CD4-positive, alpha-beta T cell treated with Interleukin-1 beta for 1 hour (primary cell): ENCODE measurements around the gene TM2D3.
A peak's percentile ranks its signal among the peaks of the same experiment; 100 is the strongest.

Source experiments
- DNase-seq, 2 donors: peaks; one replicate each; pipeline ENCODE4 v3.0.0-alpha.2; 2020 to 2022

The TM2D3 gene, protein sequence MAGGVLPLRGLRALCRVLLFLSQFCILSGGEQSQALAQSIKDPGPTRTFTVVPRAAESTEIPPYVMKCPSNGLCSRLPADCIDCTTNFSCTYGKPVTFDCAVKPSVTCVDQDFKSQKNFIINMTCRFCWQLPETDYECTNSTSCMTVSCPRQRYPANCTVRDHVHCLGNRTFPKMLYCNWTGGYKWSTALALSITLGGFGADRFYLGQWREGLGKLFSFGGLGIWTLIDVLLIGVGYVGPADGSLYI

DNA sequence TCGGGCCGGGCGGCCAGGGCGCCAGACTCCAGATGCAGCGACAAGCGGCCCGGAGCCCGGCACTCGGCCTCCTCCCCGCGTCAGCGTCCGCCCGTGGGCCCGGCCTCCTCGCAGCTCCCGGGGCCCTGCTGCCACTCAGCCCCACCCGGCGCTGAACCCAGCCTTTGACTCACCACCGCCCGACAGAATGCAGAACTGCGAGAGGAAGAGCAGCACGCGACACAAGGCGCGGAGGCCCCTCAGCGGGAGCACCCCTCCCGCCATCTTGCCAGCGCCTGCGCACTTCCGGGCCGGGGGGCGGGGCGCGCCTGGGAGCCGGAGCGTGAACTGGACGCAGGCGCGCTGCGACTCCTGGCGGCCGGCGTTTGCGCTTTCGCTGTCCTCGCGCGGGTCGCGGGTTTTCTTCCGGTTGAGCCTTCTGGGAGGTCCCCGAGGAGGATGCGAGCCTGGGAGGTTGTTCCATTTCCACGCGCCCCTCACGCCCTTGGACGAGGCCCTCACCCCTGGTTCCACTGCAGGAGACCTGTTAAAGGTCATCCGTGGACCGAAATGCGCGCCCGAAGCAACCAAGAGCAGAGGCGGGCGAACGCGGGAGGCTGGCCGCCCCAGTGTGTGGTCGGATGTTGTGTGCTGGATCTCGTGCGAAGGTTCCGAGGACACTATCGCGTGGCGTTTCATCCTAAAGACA, at the start of gene TM2D3:
TM2D3 (minus strand) TSS at position 284 of the 688 bp plus-strand sequence; CDS start at position 264, 20 bp downstream.
- DNase-seq: peak; percentile 94 to 95

GRCh38 chr15:101698314-101698713, 46.1 kb upstream of the TM2D3 start:
- no peak for DNase-seq

DNA sequence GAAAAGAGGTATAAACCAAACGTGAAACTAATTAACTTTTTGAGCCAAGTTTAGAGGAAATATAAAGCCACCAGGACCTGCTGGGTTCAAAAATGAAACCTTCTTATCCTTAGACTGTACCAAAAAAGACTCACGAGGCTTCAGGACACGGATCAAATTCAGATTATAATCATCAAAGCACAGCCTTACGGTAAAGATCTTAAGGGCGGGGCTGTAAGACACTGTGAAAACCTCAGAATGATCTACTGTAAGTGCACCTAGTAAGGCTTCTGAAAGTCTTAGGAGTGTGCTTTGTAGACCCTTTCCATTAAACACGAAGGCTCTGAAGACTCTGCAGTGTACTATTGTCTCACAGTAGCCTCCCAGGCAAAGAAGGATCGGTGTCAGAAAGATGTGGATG, 45.3 kb upstream of the TM2D3 start:
- peak in 1 of 2 donors; percentile 17 for DNase-seq

- no peak for DNase-seq
These were observed 44.6 kb upstream of the TM2D3 start for GRCh38 chr15:101696829-101697228.

GRCh38 chr15:101694261-101694660, 42.1 kb upstream of the TM2D3 start:
- DNase-seq: no peak

- DNase-seq: no peak
These were observed 40.8 kb upstream of the TM2D3 start for GRCh38 chr15:101692801-101693598.

DNA sequence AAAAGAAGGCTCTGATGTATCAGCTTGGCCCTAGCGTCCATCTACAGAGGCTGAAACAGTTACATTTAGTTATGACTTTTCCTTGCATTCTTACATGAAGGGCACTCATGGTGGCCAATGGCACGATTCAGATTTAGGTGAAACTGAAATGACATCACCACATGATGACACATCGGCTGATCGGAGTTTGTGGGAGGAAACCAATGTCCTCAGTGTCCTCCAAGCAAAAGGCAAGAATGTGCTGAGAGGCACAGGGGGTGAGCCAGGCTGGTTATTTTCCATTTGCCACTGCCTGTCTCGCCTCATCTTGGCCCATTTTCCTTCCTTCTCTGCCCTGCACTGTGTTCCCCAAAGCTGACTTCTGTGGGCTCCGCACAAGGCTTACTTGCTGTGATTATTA, 37.7 kb upstream of the TM2D3 start:
- no peak for DNase-seq

DNA sequence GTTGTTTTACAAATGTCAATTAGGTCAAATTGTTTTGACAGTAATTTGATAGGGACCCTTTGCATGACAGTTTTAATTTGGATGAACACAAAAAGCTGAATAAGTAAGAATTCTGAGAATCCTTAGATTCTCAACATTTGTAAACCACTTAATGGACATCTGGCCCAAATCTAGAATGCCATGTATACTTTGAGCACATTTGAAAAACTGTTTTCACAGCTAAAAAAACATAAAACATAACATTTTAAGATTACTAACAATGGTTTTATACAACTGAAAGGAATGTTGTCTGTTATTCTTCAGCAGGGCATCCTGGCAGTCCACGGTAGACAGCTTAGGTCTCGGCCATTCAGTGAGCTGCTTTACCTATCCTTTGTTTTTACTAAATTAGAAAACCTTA, 34.5 kb upstream of the TM2D3 start:
- DNase-seq: no peak

DNA sequence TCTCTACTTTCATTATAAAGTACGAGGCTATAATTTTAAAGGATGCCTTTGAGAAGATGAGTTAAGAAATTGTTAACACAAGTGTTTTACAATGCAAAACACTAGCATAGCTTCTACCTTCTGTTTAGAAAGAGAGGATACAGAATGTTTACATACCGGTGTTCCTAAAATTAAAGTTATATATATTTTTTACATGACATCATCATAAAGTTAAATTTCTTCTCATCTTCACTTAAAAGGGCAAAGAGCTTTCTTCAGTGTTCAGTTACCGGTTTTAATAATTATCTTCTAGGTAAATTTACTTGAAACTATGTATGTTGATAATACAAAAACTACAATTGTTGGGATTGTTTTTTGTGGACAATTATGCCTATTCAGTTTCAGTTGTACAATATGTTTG, 32.7 kb upstream of the TM2D3 start:
- DNase-seq: no peak

- DNase-seq: no peak
These were observed 32.2 kb upstream of the TM2D3 start for GRCh38 chr15:101684384-101684783.

DNA sequence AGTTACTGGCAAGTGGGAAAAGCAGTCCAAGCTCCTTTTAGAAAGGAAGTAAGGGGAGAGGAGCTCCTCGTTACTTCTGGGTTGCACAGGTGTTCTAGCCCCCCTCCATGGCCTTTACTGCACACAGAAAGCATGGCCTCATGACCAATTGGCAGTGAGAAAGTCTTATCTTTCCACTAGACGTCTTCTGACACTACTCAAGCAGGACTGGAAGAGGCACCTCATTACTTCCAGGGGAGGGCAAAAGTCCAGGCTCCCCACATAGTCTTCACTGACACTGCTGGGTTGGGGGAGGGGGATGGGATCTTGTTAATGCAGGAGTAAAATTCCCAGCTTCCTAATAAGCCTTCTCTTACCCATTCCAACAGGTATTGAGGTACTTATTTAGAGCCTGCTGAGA, 27.6 kb upstream of the TM2D3 start:
- no peak for DNase-seq

- no peak for DNase-seq
These were observed 24.7 kb upstream of the TM2D3 start for GRCh38 chr15:101676921-101677329.

- no peak for DNase-seq
These were observed 23.8 kb upstream of the TM2D3 start for GRCh38 chr15:101675796-101676582.

DNA sequence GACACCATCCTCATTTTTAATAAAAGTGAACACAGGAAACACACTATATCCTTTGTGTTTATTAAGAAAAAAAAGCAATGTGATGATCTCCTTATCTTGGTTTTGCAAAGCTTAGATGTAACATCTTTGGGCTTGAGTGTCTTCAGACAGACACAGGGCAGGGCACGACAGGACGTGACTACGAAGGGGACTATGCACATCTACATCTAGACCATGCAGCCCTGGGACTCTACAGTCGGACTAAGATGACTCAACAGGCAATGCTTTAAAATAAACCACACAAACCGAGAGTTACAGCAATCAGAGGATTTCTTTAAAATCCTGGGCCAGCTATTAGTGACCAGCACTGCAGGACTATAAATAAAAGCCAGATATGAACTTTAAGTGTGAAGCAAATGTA, 22.8 kb upstream of the TM2D3 start:
- DNase-seq: no peak

DNA sequence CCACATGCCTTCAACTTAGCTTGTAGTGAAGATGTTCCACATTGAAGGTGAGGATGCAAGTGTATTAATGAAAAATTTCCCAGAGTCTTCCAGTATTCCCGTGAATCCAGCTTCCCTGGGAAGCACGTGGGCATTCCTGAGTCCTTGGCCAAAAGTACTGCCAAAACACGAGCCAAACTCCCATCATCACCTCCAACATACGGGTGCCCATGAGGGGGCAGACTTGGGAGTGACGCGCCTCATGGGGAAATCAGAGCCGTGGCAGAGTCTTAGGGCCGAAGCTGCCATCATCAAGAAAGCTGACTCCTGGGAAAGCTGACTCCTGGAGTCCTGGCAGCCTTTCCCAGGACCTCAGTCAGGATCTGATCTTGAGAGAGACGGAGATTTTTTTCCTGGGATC, 20.1 kb upstream of the TM2D3 start:
- DNase-seq: no peak

DNA sequence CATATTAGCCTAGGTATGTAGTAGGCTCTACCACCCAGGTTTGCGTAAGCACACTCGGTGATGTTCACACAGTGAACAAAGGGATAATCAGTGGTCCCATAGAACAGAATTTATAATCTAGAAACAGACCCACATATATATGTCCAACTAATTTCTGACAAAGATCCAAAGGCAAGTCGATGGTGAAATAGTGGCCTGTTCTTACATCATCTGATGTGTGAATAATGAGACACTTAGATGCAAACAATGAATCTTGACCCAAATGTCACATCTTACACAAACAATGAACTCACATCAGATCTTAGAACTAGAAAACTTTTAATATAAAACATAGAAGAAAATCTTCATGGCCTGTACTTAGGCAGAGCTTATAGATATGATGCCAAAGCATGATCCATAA, 17.6 kb upstream of the TM2D3 start:
- no peak for DNase-seq

GRCh38 chr15:101667881-101668280, 15.7 kb upstream of the TM2D3 start:
- DNase-seq: no peak

DNA sequence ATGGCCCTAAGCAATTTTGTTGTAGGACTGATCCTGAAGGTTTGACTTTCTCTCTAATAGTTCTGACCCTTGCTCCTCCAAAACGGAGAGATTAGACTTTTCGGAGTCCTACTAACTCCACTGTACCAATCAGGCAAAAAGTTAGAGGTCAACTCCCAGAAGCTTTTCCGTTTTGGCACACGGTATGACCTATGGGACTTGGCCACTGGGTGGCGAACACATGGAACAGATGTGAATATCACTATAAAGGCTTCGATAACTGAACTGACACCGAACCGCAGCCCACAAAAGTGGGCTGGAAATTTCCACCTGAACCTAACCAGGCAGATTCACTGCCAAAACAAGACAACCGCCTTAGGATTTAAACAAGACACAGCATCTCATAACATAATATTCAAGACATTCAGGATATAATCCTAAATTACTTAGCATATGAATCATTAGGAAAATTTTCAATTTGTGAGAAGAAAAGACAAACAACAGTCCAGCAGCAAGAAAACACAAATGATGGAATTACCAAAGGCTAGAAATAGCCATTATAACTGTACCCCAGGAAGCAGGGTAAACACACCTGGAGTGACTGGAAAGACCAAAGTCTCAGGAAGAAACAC, 12.2 kb upstream of the TM2D3 start:
- no peak for DNase-seq

- no peak for DNase-seq
These were observed 10.0 kb upstream of the TM2D3 start for GRCh38 chr15:101662203-101662602.

- DNase-seq: no peak
These were observed 7.8 kb upstream of the TM2D3 start for GRCh38 chr15:101660005-101660404.

- DNase-seq: no peak
These were observed 6.0 kb upstream of the TM2D3 start for GRCh38 chr15:101657968-101658784.

- DNase-seq: no peak
These were observed 5.0 kb upstream of the TM2D3 start for GRCh38 chr15:101657171-101657570.
